ENCODE measurements around the gene PNRC1.
"Not testable (repeated sequence)": the region's sequence is repeated elsewhere in the genome, so short reads cannot be mapped to it uniquely, and the experiment has no call there.

PNRC1 gene

GRCh38 chr6:89035252-89036101 lies 45.1 kb upstream of the PNRC1 start:
- no peak overlapping the region for H3K9ac ChIP-seq (ENCODE audit: low read length)
- H3K79me1 ChIP-seq (ENCODE audit: low read length): no peaks in the 10 kb centered on the region
- no peak overlapping the region for H3K4me2 ChIP-seq (ENCODE audit: low read length)
- peaks cover 4% of the 10 kb centered on the region for H3K4me1 ChIP-seq (ENCODE audit: control insufficient read depth, low read depth, low read length)
- no peak overlapping the region for H3K4ac ChIP-seq (ENCODE audit: low read depth, low read length)
- H2BK120ac ChIP-seq (ENCODE audit: low read depth, low read length): no peak overlapping the region
- WGBS (ENCODE audit: extremely low coverage, insufficient coverage, low lambda C conversion rate): no CpG with 5 or more reads among the region's 14 CpGs
- H4K8ac ChIP-seq (ENCODE audit: low read depth, low read length): no peak overlapping the region
- H2AK5ac ChIP-seq (ENCODE audit: low read length): no peak overlapping the region
- no peak overlapping the region for H2BK5ac ChIP-seq (ENCODE audit: low read length)
- H3K36me3 ChIP-seq (ENCODE audit: control insufficient read depth, insufficient read depth, low read length): no peaks in the 10 kb centered on the region
- no peak overlapping the region for H3K18ac ChIP-seq (ENCODE audit: low read length)
- H3K4me3 ChIP-seq (ENCODE audit: low read length): no peak overlapping the region
- no peak for DNase-seq
- peak overlapping the region; percentile 10 for H3K56ac ChIP-seq (ENCODE audit: low read length)
- H2BK15ac ChIP-seq (replicated peaks; ENCODE audit: low read depth): no peak overlapping the region
- no peaks in the 10 kb centered on the region for H3K27me3 ChIP-seq (ENCODE audit: insufficient read depth, low read length, poor library complexity)
- no peaks in the 10 kb centered on the region for H3K79me2 ChIP-seq (ENCODE audit: control insufficient read depth, insufficient read depth, low read length)
- H3K23ac ChIP-seq (ENCODE audit: low read length): no peak overlapping the region
- no peak overlapping the region for H4K5ac ChIP-seq (ENCODE audit: low read length)
- no peak overlapping the region for H3K27ac ChIP-seq (ENCODE audit: low read depth, low read length)

DNA sequence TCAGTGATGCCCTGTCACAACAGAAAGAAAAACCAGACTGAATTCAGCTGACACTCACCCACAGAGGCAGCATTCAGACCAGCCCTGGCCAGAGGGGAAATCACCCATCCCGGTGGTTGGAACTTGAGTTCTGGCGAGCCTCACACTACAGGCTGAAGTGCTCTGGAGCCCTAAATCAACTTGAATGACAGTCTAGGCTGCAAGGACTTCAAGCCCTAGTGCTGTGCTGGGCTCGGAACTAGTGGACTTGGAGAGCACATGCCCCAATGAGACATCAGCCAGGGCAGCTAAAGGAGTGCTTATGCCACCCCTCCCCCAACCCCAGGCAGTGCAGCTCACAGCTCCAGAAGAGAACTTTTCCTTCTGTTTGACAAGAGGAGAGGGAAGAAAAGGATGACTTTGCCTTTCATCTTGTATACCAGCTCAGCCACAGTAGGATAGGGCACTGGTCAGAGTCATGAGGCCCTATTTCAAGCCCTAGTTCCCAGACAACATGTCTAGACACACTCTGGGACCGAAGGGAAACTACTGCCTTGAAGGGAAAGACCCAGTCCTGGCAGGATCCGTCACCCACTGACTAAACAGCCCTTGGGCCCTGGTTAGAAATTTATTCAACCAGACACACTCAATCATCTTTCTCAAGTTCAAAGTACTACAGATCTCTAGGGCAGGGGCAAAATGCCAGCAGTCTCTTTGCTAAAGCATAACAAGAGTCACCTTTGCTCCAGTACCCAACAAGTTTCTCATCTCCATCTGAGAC lies 43.2 kb upstream of the PNRC1 start:
- no peak overlapping the region for H3K23ac ChIP-seq (ENCODE audit: low read length)
- no peak overlapping the region for H2BK5ac ChIP-seq (ENCODE audit: low read length)
- H3K4me3 ChIP-seq (ENCODE audit: low read length): no peak overlapping the region
- H4K8ac ChIP-seq (ENCODE audit: low read depth, low read length): no peak overlapping the region
- no peak overlapping the region for H2BK15ac ChIP-seq (replicated peaks; ENCODE audit: low read depth)
- no peak overlapping the region for H2BK120ac ChIP-seq (ENCODE audit: low read depth, low read length)
- no peak overlapping the region for H3K18ac ChIP-seq (ENCODE audit: low read length)
- DNase-seq: no peak
- no peak overlapping the region for H3K9ac ChIP-seq (ENCODE audit: low read length)
- H3K27ac ChIP-seq (ENCODE audit: low read depth, low read length): no peak overlapping the region
- no peak overlapping the region for H3K4me2 ChIP-seq (ENCODE audit: low read length)
- peaks cover 4% of the 10 kb centered on the region for H3K4me1 ChIP-seq (ENCODE audit: control insufficient read depth, low read depth, low read length)
- H3K4ac ChIP-seq (ENCODE audit: low read depth, low read length): no peak overlapping the region
- no CpG with 5 or more reads among the region's 5 CpGs for WGBS (ENCODE audit: extremely low coverage, insufficient coverage, low lambda C conversion rate)
- H3K79me1 ChIP-seq (ENCODE audit: low read length): no peaks in the 10 kb centered on the region
- no peak overlapping the region for H2AK5ac ChIP-seq (ENCODE audit: low read length)
- H3K27me3 ChIP-seq (ENCODE audit: insufficient read depth, low read length, poor library complexity): no peaks in the 10 kb centered on the region
- no peak overlapping the region for H3K56ac ChIP-seq (ENCODE audit: low read length)
- no peaks in the 10 kb centered on the region for H3K36me3 ChIP-seq (ENCODE audit: control insufficient read depth, insufficient read depth, low read length)
- H4K5ac ChIP-seq (ENCODE audit: low read length): no peak overlapping the region
- no peaks in the 10 kb centered on the region for H3K79me2 ChIP-seq (ENCODE audit: control insufficient read depth, insufficient read depth, low read length)

- not testable (repeated sequence) for H4K8ac ChIP-seq (ENCODE audit: low read depth, low read length); H3K36me3 ChIP-seq (ENCODE audit: control insufficient read depth, insufficient read depth, low read length); H2BK15ac ChIP-seq (replicated peaks; ENCODE audit: low read depth); H3K4me1 ChIP-seq (ENCODE audit: control insufficient read depth, low read depth, low read length); H2BK5ac ChIP-seq (ENCODE audit: low read length); H3K56ac ChIP-seq (ENCODE audit: low read length); H3K4ac ChIP-seq (ENCODE audit: low read depth, low read length); H3K9ac ChIP-seq (ENCODE audit: low read length); H3K4me2 ChIP-seq (ENCODE audit: low read length); H3K79me2 ChIP-seq (ENCODE audit: control insufficient read depth, insufficient read depth, low read length); H3K27ac ChIP-seq (ENCODE audit: low read depth, low read length); H4K5ac ChIP-seq (ENCODE audit: low read length); H2BK120ac ChIP-seq (ENCODE audit: low read depth, low read length); H3K4me3 ChIP-seq (ENCODE audit: low read length); DNase-seq; H2AK5ac ChIP-seq (ENCODE audit: low read length); H3K23ac ChIP-seq (ENCODE audit: low read length); H3K27me3 ChIP-seq (ENCODE audit: insufficient read depth, low read length, poor library complexity); H3K18ac ChIP-seq (ENCODE audit: low read length); H3K79me1 ChIP-seq (ENCODE audit: low read length)
Measured at GRCh38 chr6:89037901-89038293, 42.7 kb upstream of the PNRC1 start.

GRCh38 chr6:89042664-89043063 lies 37.9 kb upstream of the PNRC1 start:
- H3K23ac ChIP-seq (ENCODE audit: low read length): no peak overlapping the region
- H3K4me3 ChIP-seq (ENCODE audit: low read length): no peak overlapping the region
- no peaks in the 10 kb centered on the region for H3K4me1 ChIP-seq (ENCODE audit: control insufficient read depth, low read depth, low read length)
- H3K27me3 ChIP-seq (ENCODE audit: insufficient read depth, low read length, poor library complexity): no peaks in the 10 kb centered on the region
- DNase-seq: no peak
- H2BK5ac ChIP-seq (ENCODE audit: low read length): no peak overlapping the region
- H3K4ac ChIP-seq (ENCODE audit: low read depth, low read length): no peak overlapping the region
- H4K8ac ChIP-seq (ENCODE audit: low read depth, low read length): no peak overlapping the region
- no peak overlapping the region for H3K18ac ChIP-seq (ENCODE audit: low read length)
- WGBS (ENCODE audit: extremely low coverage, insufficient coverage, low lambda C conversion rate): 100% methylated on average over 2 of the region's 3 CpGs
- no peaks in the 10 kb centered on the region for H3K79me2 ChIP-seq (ENCODE audit: control insufficient read depth, insufficient read depth, low read length)
- H2BK15ac ChIP-seq (replicated peaks; ENCODE audit: low read depth): no peak overlapping the region
- no peak overlapping the region for H3K56ac ChIP-seq (ENCODE audit: low read length)
- no peaks in the 10 kb centered on the region for H3K36me3 ChIP-seq (ENCODE audit: control insufficient read depth, insufficient read depth, low read length)
- H3K27ac ChIP-seq (ENCODE audit: low read depth, low read length): no peak overlapping the region
- no peaks in the 10 kb centered on the region for H3K79me1 ChIP-seq (ENCODE audit: low read length)
- no peak overlapping the region for H3K9ac ChIP-seq (ENCODE audit: low read length)
- H3K4me2 ChIP-seq (ENCODE audit: low read length): no peak overlapping the region
- no peak overlapping the region for H4K5ac ChIP-seq (ENCODE audit: low read length)
- H2BK120ac ChIP-seq (ENCODE audit: low read depth, low read length): no peak overlapping the region
- H2AK5ac ChIP-seq (ENCODE audit: low read length): no peak overlapping the region

GRCh38 chr6:89044328-89045010 lies 36.1 kb upstream of the PNRC1 start:
- no peaks in the 10 kb centered on the region for H3K79me2 ChIP-seq (ENCODE audit: control insufficient read depth, insufficient read depth, low read length)
- H3K23ac ChIP-seq (ENCODE audit: low read length): no peak overlapping the region
- WGBS (ENCODE audit: extremely low coverage, insufficient coverage, low lambda C conversion rate): no CpG with 5 or more reads among the region's 8 CpGs
- no peaks in the 10 kb centered on the region for H3K36me3 ChIP-seq (ENCODE audit: control insufficient read depth, insufficient read depth, low read length)
- no peak overlapping the region for H3K56ac ChIP-seq (ENCODE audit: low read length)
- H3K4me3 ChIP-seq (ENCODE audit: low read length): no peak overlapping the region
- H3K18ac ChIP-seq (ENCODE audit: low read length): no peak overlapping the region
- H2BK120ac ChIP-seq (ENCODE audit: low read depth, low read length): no peak overlapping the region
- H3K27ac ChIP-seq (ENCODE audit: low read depth, low read length): no peak overlapping the region
- H3K79me1 ChIP-seq (ENCODE audit: low read length): no peaks in the 10 kb centered on the region
- no peak overlapping the region for H3K4me2 ChIP-seq (ENCODE audit: low read length)
- H2BK15ac ChIP-seq (replicated peaks; ENCODE audit: low read depth): no peak overlapping the region
- H2BK5ac ChIP-seq (ENCODE audit: low read length): no peak overlapping the region
- H2AK5ac ChIP-seq (ENCODE audit: low read length): no peak overlapping the region
- no peak for DNase-seq
- H4K5ac ChIP-seq (ENCODE audit: low read length): no peak overlapping the region
- H3K4ac ChIP-seq (ENCODE audit: low read depth, low read length): no peak overlapping the region
- H3K9ac ChIP-seq (ENCODE audit: low read length): no peak overlapping the region
- no peaks in the 10 kb centered on the region for H3K4me1 ChIP-seq (ENCODE audit: control insufficient read depth, low read depth, low read length)
- H3K27me3 ChIP-seq (ENCODE audit: insufficient read depth, low read length, poor library complexity): no peaks in the 10 kb centered on the region
- H4K8ac ChIP-seq (ENCODE audit: low read depth, low read length): no peak overlapping the region

Measured in mesendoderm (in vitro differentiated cells).